Activated CD8-positive, alpha-beta T cell treated with anti-CD3 and anti-CD28 coated beads for 36 hours (primary cell): ENCODE data around the gene TMEM145. TPM values are rescaled to one million over a fixed set of nuclear protein-coding genes. Genes with fewer than 3 reads are reported as not detected.

Experiments
- ATAC-seq: fragments of 200-7000 bp; cut with Tn5 transposase; one replicate; pipeline ENCODE4 v1.10.0; 2021; ENCODE audit warnings: mild to moderate bottlenecking, moderate library complexity
- CTCF ChIA-PET: fragments of 350-600 bp; sonication (Branson Sonifier 250); formaldehyde crosslinking; loops from one replicate; lab custom pipeline; 2021; ENCODE audit warnings: antibody characterized with exemption; lab: Charles Lee
- POLR2A ChIA-PET: fragments of 350-600 bp; sonication (Branson Sonifier 250); formaldehyde crosslinking; loops from one replicate; lab custom pipeline; 2021; ENCODE audit warnings: antibody characterized with exemption; lab: Charles Lee
- DNase-seq: peaks from one replicate; pipeline ENCODE4 v3.0.0-alpha.2; 2020
- H3K27ac Mint-ChIP-seq: one replicate; pipeline ENCODE4 v1.8.0; 2021; ENCODE audit warnings: mild to moderate bottlenecking, mixed read lengths
- H3K27me3 Mint-ChIP-seq: one replicate; pipeline ENCODE4 v1.8.0; 2021; ENCODE audit warnings: mixed read lengths
- H3K36me3 Mint-ChIP-seq: one replicate; pipeline ENCODE4 v1.8.0; 2021; ENCODE audit warnings: low read depth, mixed read lengths
- H3K4me1 Mint-ChIP-seq: one replicate; pipeline ENCODE4 v1.8.0; 2021; ENCODE audit warnings: low read depth, mixed read lengths
- H3K4me3 Mint-ChIP-seq: one replicate; pipeline ENCODE4 v1.8.0; 2021; ENCODE audit warnings: mild to moderate bottlenecking, moderate library complexity, mixed read lengths
- H3K9me3 Mint-ChIP-seq: one replicate; pipeline ENCODE4 v1.8.0; 2021; ENCODE audit warnings: mixed read lengths
- CTCF ChIP-seq: fragments of 200-600 bp; IDR thresholded peaks from one replicate; pipeline ENCODE4 v1.8.0; 2022; ENCODE audit warnings: antibody characterized with exemption, mild to moderate bottlenecking
- intact Hi-C: fragments of 100-400 bp; cut with micrococcal nuclease; formaldehyde crosslinking; loops from one replicate; pipeline ENCODE4 v1.10.0; 2022
- total RNA-seq, 2 experiments: library from RNA; stranded (reverse); gene quantifications; one replicate each; pipeline ENCODE4 v1.2.3, GENCODE V29; 2021

Gene TMEM145
- total RNA-seq, 2 experiments from 2014 or later = 3.0 to 3.2 TPM

GRCh38 chr19:42279902-42280814 lies 33.0 kb upstream of the TMEM145 start:
- peak; percentile 98 for TF ChIP-seq CTCF
- Mint-ChIP-seq H3K27me3 (no peaks in the 10 kb centered on the region), H3K9me3 (no peaks in the 10 kb centered on the region), H3K4me1 (peaks cover 40% of the 10 kb centered on the region), H3K27ac (peak overlapping the region; percentile 94), H3K36me3 (peaks cover 6% of the 10 kb centered on the region), H3K4me3 (no peak overlapping the region)
- ChIA-PET POLR2A (interaction anchor here (0.7 to 7.5 kb wide), 11 partner anchors 9 to 420 kb away, joined by 3 to 119 read pairs (median 4); partner anchors contain the start of genes ERF, GSK3A and RPS19), CTCF (interaction anchor here (0.8 to 6.7 kb wide), 35 partner anchors 7 to 172 kb away, joined by 3 to 107 read pairs (median 5); partner anchors contain the start of genes ERF, GSK3A, POU2F2 and ZNF526)
- intact Hi-C loops = loop anchor here (5.0 to 10.0 kb wide), 2 partner anchors 38 to 145 kb away; partner anchors contain the start of genes GSK3A and POU2F2
- DNase-seq = peak; percentile 93
- ATAC-seq = peak; percentile 40

- Mint-ChIP-seq H3K36me3 (peaks cover 6% of the 10 kb centered on the region), H3K27me3 (no peaks in the 10 kb centered on the region), H3K4me3 (no peak overlapping the region), H3K9me3 (no peaks in the 10 kb centered on the region), H3K4me1 (peaks cover 43% of the 10 kb centered on the region), H3K27ac (peak overlapping the region; percentile 34)
- ATAC-seq = no peak
- TF ChIP-seq CTCF = no peak
- intact Hi-C loops = loop anchor here (5.0 to 10.0 kb wide), 2 partner anchors 38 to 146 kb away; partner anchors contain the start of genes GSK3A and POU2F2
- CTCF ChIA-PET = interaction anchor here (2.0 to 6.7 kb wide), 3 partner anchors 11 to 36 kb away, joined by 9 to 107 read pairs (median 36); partner anchors contain the start of gene GSK3A
- POLR2A ChIA-PET = interaction anchor here (1.0 to 7.5 kb wide), 6 partner anchors 10 to 80 kb away, joined by 3 to 119 read pairs (median 15); partner anchors contain the start of genes CIC and GSK3A
- DNase-seq = peak; percentile 54
These were observed 32.3 kb upstream of the TMEM145 start for GRCh38 chr19:42280815-42281145.

GRCh38 chr19:42281146-42281826 lies 31.8 kb upstream of the TMEM145 start:
- no peak for TF ChIP-seq CTCF

GRCh38 chr19:42281827-42282762 lies 31.0 kb upstream of the TMEM145 start:
- DNase-seq = peak; percentile 45
- Mint-ChIP-seq H3K4me3 (no peak overlapping the region), H3K27ac (no peak overlapping the region), H3K9me3 (no peaks in the 10 kb centered on the region), H3K36me3 (peaks cover 7% of the 10 kb centered on the region), H3K27me3 (no peaks in the 10 kb centered on the region), H3K4me1 (peaks cover 35% of the 10 kb centered on the region)
- no peak for ATAC-seq
- POLR2A ChIA-PET = interaction anchor here (0.7 to 7.5 kb wide), 8 partner anchors 11 to 67 kb away, joined by 3 to 119 read pairs (median 4); partner anchors contain the start of genes CIC, GSK3A, PAFAH1B3 and PRR19
- TF ChIP-seq CTCF = no peak
- intact Hi-C loops = loop anchor here (5.0 to 10.0 kb wide), 2 partner anchors 40 to 147 kb away; partner anchors contain the start of genes GSK3A and POU2F2
- CTCF ChIA-PET = interaction anchor here (6.7 kb wide), 1 partner anchor 37 kb away, joined by 107 read pairs; the partner anchor contains the start of gene GSK3A

More at GRCh38 chr19:42281146-42281826, 31.8 kb upstream of the TMEM145 start:
- DNase-seq (peak; percentile 55), ATAC-seq (no peak)
- ChIA-PET CTCF (interaction anchor here (2.0 to 6.7 kb wide), 2 partner anchors 19 to 37 kb away, joined by 9 to 107 read pairs; partner anchors contain the start of gene GSK3A), POLR2A (interaction anchor here (0.7 to 7.5 kb wide), 8 partner anchors 10 to 80 kb away, joined by 3 to 119 read pairs (median 4); partner anchors contain the start of genes CIC, GSK3A, PAFAH1B3 and PRR19)
- intact Hi-C loops = loop anchor here (5.0 to 10.0 kb wide), 2 partner anchors 39 to 146 kb away; partner anchors contain the start of genes GSK3A and POU2F2
- Mint-ChIP-seq H3K4me3 (no peak overlapping the region), H3K27ac (peak overlapping the region; percentile 82), H3K4me1 (peaks cover 43% of the 10 kb centered on the region), H3K27me3 (no peaks in the 10 kb centered on the region), H3K36me3 (peaks cover 6% of the 10 kb centered on the region), H3K9me3 (no peaks in the 10 kb centered on the region)
